ENCODE measurements around the gene DHX35. TPM values are rescaled to one million over a fixed set of nuclear protein-coding genes. Genes with fewer than 3 reads are reported as not detected.

The DHX35 gene
- total RNA-seq, 4 donors from 2014 or later: 14.9 to 24.0 (median 15.9) TPM

DNA sequence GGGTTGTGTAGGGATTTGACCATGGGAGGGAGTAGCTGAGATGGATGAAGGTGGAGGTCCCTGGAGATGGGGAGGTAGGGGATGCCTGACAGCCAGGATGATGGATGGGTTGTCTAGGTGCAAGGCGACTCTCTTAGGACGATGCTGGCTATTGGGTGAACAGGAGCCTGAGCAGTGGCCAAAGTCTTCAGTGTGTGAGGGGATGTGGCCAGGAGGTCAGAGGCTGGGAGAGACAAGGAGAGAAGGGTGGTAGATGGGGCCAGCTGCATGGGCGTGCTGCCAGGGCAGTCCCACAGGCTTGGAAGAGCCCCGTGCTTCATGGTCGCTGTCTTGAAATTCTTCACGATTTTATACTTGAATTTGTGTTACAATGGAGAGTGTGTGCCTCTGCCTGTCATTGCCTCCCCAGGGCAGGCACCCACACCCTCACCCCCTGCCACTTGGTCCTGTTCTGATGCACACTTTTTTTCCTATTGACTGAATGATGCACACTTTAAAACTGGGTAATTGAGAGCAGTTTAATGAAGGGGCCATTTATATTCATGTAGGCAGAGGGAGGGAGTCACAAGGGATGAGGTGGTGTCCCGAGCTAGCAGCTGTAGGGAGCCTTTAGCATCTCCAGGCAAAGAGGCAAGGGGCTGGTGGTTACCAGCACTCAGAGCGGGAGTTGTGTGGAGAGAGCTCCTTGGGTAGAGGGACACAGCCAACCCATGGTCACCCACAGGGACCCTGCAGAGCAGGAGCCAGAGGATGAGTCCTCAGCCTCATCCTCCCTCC is 120.7 kb downstream of the DHX35 start:
- WGBS, 2 donors: 40 to 58% methylated on average over 8 of the region's 8 CpGs

DNA sequence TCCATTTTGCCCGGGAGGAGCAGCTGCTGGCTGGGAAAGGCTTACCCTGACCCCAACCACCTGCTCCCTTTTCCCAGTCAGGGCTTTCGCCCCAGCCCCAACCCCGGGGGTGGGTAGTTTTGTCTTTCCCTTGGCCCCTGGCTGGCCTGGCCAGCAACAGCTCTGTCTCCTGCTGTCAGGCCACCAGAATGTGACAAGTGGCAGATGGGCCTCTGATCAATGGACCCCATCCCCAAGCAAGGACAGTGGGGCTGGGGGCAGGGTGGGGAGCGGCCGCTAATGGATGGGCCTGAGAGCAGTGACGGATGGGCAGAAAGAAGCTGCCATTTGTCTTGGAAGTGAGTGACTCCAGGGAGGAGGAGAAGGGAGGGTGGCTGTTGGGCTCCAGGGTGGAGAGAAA is 121.6 kb downstream of the DHX35 start:
- no peak overlapping the region for H3K27ac ChIP-seq
- H3K4me3 ChIP-seq: no peak overlapping the region
- H3K36me3 ChIP-seq: no peaks in the 10 kb centered on the region
- TF ChIP-seq, protein P1, sequence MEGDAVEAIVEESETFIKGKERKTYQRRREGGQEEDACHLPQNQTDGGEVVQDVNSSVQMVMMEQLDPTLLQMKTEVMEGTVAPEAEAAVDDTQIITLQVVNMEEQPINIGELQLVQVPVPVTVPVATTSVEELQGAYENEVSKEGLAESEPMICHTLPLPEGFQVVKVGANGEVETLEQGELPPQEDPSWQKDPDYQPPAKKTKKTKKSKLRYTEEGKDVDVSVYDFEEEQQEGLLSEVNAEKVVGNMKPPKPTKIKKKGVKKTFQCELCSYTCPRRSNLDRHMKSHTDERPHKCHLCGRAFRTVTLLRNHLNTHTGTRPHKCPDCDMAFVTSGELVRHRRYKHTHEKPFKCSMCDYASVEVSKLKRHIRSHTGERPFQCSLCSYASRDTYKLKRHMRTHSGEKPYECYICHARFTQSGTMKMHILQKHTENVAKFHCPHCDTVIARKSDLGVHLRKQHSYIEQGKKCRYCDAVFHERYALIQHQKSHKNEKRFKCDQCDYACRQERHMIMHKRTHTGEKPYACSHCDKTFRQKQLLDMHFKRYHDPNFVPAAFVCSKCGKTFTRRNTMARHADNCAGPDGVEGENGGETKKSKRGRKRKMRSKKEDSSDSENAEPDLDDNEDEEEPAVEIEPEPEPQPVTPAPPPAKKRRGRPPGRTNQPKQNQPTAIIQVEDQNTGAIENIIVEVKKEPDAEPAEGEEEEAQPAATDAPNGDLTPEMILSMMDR (IDR thresholded peaks at IDR 0.05): no peak
- TF ChIP-seq POLR2A (IDR thresholded peaks at IDR 0.05) (no peak), EP300 (IDR thresholded peaks at IDR 0.05) (no peak)
- no peak for DNase-seq (ENCODE audit: low spot score in 2 of 2)
- H3K27me3 ChIP-seq: no peaks in the 10 kb centered on the region
- 62 to 84% methylated on average over 6 of the region's 6 CpGs for WGBS, 2 donors
- peaks cover 0 to 3% (median 0%) of the 10 kb centered on the region in 4 donors for H3K9me3 ChIP-seq
- no peaks in the 10 kb centered on the region for H3K4me1 ChIP-seq

More for the DNA sequence above, 120.7 kb downstream of the DHX35 start:
- Histone ChIP-seq H3K4me1 (no peaks in the 10 kb centered on the region), H3K4me3 (no peak overlapping the region), H3K27ac (no peak overlapping the region), H3K9me3 (peaks cover 0 to 3% (median 0%) of the 10 kb centered on the region in 4 donors), H3K36me3 (no peaks in the 10 kb centered on the region), H3K27me3 (no peaks in the 10 kb centered on the region)
- DNase-seq (ENCODE audit: low spot score in 2 of 2): no peak
- TF ChIP-seq POLR2A (IDR thresholded peaks at IDR 0.05) (no peak), EP300 (IDR thresholded peaks at IDR 0.05) (no peak)
- TF ChIP-seq, protein P1 (IDR thresholded peaks at IDR 0.05): no peak

DNA sequence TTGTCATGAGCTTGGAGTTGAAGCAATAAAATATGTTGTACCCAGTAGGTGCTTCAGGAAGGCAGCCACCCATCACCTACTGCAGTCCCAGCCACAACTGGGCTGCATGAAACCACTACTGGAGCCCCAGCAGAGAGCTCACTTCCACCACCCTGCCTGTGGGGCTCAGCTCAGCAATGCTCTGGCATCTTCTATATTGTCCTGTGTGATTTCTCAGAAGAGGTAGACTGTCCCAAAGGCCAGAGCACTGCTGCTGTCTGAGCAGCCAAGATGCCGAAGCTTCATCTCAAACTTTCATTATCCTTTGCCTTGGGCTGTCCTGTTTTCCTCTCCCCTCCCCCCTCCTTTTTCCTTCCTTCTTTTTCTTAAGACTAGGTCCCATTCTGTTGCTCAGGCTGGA is 126.9 kb downstream of the DHX35 start:
- no peak for DNase-seq (ENCODE audit: low spot score in 2 of 2)
- WGBS, 2 donors: 50 to 57% methylated on average over 1 of the region's 1 CpG
- no peaks in the 10 kb centered on the region for H3K36me3 ChIP-seq
- TF ChIP-seq EP300 (IDR thresholded peaks at IDR 0.05): no peak
- TF ChIP-seq, protein P1 (IDR thresholded peaks at IDR 0.05): no peak
- TF ChIP-seq POLR2A (IDR thresholded peaks at IDR 0.05): no peak
- peaks cover 0 to 3% (median 0%) of the 10 kb centered on the region in 4 donors for H3K9me3 ChIP-seq
- no peak overlapping the region for H3K4me3 ChIP-seq
- H3K27me3 ChIP-seq: no peaks in the 10 kb centered on the region
- no peak overlapping the region for H3K27ac ChIP-seq
- H3K4me1 ChIP-seq: no peaks in the 10 kb centered on the region

Small RNAs within 50 kb of the gene (small RNA-seq; reads per million reads assigned to genes)
- not detected for gene AL023803.1

Other genes starting within 250 kb of the DHX35 start
- not detected for gene SLC32A1, start 237.9 kb upstream of the DHX35 start, total RNA-seq
- gene ACTR5, start 213.9 kb upstream of the DHX35 start, total RNA-seq: 10 to 100 TPM; 14.7 to 19.0 (median 18.6) TPM
- gene PPP1R16B, start 156.6 kb upstream of the DHX35 start, total RNA-seq: 1 to 10 TPM; 2.1 to 5.7 (median 4.6) TPM
- under 1 TPM in 2 of 4 donors, not detected in 2; 0.42 to 0.90 TPM for gene FAM83D, start 35.9 kb upstream of the DHX35 start, total RNA-seq

Data from tibial nerve (tissue), 4 donors.